ENCODE results near the gene ZNF335.

DNA sequence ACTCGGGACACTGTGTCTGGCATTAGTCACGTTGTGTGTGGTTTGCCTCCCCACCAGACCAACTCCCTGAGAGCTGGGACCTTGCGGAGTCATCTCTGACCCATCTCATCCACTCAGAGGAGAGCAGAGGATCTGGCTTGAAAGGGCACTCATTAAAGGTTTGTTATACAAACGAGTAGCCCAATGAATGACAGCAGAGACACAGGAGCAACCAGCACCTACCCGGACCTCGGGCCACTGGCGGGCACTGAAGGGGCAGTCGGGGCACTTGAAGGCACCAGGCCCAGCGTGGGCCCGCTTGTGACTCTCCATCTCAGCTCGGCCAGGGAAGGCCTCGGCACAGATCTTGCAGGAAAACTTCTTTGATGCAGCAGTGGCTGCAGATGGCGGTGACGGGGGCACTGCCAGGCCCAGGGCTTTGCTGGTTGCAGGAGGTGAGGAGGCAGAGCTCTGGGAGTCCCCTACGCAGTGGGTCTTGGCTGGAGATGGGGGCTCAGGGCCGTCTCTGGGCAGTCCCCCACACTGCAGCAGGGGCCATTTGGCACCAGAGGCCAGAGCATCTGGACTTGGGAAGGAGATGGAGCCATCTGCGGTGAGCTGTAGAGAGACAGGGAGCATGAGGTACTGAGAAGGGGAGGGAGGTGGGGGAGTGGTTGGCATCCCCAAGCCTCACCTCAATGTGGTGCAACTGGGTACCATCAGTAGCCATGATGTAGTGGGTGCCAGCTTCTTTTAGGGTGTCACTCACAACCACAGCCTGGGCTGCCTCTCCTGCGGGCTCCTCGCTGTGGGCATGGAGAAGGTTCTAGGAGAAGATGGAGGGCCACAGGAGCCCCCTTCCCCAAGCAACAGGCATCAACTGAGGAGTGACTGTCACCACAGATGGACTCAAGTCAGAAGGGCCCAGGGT is 19.8 kb downstream of the ZNF335 start:
- no peak for TF ChIP-seq CTCF (IDR thresholded peaks at IDR 0.05)
- TF ChIP-seq POLR2A (IDR thresholded peaks at IDR 0.05): no peak

All from right lobe of liver (tissue), 4 donors.